Measurements from ENCODE around the gene HECTD1.
"Not testable (repeated sequence)": the region's sequence is repeated elsewhere in the genome, so short reads cannot be mapped to it uniquely, and the experiment has no call there.

Gene HECTD1

DNA sequence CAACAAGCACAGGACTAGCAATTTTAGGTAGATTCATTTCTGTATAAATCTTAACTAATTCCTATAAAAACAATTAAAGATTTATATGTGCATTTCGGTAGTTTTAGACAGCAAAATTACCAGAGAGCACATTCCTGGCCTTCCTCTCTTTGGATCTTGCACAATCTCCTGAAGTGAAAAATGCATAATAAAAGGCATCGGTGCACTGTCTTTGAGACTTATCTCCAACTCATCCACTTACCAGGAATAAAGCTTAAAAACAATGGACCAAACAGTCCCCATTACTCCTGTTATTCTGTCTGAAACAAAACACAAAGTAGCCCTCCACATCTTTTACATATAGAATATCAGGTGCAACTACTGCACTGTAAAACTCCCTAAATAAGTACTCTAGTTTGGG lies 69.3 kb downstream of the HECTD1 start:
- DNase-seq = no peak

DNA sequence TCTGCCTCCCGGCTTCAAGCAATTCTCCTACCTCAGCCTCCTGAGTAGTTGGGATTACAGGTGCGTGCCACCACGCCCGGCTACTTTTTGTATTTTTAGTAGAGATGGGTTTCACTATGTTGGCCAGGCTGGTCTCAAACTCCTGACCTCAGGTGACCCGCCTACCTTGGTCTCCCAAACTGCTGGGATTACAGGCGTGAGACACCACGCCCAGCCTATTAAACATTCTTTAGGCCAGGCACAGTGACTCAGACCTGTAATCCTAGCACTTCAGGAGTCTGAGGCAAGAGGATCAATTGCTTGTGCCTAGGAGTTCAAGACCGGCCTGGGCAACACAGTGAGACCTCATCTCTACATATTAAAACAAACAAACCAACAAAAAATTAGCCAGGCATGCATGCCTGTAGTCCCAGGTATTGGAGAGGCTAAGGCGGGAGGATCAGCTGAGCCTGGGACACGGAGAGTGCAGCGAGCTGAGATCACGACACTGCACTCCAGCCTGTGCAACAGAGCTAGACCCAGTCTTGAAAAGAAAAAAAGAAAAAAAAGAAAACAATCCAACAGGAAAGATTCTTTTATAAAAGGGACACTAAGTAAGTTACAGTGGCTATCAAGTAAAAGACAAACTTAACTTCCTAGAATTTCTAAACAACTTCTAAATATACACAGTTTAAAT lies 70.2 kb downstream of the HECTD1 start:
- DNase-seq = no peak

DNA sequence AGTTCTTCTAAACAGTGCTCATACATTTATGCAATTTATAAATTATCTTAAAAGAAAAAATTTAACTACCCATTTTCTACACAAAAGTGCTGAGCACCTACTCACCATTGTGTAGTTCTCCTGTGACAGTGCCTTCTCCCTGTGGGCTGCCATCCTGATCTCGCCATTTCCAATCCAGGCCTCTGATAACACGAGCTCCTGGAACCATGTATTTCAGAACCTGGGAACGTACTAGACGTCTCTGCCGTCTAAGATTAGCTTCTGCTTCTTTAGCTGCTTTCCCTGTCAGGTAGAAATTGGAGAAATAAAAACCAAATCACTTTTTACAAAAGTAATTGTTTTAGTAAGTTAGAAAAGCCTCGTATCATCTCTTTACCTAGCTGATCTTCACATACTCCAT lies 74.5 kb downstream of the HECTD1 start:
- DNase-seq = no peak

DNA sequence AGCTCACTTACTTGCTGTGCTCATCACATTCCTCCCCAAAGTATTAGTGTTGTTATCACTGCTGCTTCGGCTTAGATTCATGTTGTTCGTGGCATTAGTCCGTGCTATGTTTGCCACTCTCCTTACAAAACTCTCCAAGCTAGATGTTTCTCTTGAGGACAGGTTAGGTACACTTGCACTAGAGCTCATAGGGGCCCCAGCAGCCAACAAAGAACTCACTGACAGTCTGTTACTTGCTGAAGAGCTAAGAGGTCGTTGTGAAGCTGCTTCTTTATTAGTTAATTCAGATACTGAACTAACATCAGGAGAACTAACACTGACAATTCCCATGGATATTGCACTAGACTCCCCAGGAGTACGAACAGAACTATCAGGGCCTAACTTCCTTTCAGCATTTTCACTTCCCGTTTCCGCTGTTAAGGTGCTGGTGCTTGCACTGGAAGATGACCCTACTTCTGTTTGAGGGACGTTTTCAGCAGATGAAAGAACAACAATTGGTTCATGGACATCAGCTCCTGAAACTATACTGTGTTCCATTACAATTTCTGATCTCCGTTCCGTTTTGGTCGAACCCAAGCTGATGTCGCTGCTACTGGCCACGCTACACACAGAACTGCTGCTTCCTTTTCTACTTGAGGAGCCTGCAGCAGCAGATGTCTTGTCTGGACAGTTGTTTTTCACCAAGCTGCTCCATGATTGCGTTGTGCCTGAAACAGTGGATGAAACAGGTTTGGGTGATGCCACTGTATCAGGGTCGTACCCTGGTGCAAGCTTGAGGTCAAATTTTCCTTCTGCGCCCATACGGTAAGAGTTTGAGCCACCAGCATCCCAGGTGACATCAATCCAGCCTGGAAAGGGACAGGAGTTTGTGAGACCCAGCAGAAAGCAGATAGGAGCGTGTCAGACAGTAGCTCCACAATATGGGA lies 78.7 kb downstream of the HECTD1 start:
- no peak for DNase-seq

DNA sequence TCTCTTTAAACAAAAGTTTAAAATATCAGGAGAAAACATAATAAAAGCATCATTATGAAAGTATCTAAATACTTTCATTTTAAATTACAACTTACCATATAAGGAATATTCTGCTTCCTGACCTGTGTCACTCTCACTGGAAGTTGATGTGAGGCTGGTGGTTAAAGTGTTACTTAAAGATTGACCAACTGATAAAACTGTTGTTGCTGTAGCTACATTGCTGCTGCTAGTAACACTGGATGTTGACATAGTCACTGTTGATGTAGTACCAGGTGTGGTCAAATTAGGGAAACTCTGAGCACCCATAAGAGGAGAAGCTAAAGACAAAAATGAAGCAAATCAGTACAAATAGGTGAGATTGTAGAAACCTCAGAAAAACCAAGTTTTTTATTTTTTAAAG lies 79.9 kb downstream of the HECTD1 start:
- no peak for DNase-seq

DNA sequence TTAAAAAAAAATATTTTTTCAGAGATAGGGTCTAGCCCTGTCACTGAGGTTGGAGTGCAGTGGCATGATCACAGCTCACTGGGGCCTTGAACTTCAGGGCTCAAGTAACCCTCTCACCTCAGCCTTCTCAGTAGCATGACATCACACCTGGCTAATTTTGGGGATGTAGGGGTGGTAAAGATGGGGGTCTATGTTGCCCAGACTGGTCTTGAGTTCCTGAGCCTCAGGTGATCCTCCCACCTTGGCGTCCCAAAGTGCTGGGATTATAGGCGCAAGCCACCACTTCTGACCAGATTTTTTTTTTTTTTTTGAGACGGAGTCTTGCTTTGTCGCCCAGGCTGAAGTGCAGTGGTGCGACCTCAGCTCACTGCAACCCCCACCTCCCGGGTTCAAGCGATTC lies 80.9 kb downstream of the HECTD1 start:
- no peak for DNase-seq

DNA sequence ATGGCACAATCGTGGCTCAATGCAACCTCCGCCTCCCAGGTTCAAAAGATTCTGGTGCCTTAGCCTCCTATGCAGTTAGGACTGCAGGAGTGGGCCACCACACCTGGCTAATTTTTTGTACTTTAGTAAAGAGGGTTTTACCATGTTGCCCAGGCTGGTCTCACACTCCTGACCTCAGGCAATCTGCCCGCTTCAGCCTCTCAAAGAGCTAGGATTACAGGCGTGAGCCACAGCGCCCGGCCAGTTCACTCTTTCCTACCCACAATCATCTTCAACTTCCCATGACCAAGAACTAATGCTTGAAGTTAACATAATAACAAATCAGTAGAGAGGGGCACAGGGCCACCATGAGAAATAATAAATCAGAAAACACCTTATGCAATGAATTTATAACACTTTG lies 82.4 kb downstream of the HECTD1 start:
- DNase-seq = no peak

DNA sequence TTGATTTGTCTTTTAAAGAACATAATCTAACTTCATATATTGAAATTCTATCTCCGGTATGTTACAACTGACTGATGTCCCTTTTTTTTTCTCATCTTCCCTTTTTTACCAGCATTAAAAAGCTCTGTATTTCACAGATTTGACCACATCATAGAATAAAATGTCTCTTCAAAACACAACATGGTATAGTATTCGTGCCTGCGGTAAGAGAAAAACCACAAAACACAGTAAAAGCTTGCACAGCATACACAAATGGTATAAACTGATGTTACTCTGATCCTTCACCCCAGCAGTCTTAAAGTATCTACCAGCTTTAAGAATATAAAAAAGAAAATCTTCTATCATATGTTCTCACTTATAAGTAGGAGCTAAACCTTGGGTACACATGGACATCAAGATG lies 83.4 kb downstream of the HECTD1 start:
- no peak for DNase-seq

DNA sequence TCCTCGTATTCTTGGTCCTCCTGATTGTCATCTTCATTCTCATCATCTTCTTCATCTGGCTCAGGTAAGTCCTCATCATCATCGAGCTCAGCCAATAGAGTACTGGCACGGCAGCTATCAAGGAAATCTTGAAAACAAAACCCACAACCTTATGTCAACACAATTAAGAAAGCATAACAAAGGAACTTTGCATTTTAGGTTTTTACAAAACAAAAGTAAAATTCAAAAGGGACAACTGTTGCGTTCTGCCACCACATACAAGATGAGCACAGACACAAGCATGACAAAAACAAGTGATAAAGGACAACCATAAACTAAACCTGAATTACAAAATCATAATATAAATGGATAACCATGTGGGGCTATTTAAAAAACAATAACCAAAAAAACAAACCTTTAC lies 84.7 kb downstream of the HECTD1 start:
- DNase-seq = no peak

DNA sequence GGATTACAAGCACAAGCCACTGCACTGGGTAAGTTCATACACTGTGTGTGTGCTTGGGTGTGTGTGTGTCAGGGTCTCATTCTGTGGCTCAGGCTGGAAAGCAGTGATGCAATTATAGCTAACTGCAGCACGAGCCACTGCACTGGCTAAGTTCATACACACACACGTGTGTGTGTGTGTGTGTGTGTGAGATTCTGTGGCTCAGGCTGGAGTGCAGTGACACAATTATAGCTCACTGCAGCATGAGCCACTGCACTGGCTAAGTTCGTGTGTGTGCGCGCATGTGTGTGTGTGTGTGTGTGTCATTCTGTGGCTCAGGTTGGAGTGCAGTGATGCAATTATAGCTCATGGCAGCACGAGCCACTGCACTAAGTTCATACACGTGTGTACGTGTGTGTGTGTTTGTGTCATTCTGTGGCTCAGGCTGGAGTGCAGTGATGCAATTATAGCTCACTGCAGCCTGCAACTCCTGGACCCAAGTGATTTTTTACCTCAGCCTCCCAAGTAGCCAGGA lies 85.4 kb downstream of the HECTD1 start:
- DNase-seq = no peak

DNA sequence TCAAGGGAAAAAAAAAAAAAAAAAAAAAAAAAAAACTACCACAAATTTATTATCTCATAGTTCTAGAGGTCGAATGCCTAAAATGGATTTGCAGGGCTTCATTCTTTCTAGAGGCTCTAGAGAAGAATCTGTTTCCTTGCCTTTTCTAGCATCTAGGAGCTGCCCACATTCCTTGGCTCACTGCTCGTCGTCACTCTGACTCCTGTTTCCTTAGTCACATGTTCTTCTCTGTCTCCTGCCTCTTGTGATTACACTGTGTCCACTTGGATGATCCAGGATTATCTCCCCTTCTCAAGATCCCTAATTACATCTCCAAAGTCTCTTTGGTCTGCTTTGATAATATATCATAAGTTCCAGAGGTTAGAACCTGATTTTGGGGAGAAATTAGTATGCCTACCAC lies 88.7 kb downstream of the HECTD1 start:
- no peak for DNase-seq

DNA sequence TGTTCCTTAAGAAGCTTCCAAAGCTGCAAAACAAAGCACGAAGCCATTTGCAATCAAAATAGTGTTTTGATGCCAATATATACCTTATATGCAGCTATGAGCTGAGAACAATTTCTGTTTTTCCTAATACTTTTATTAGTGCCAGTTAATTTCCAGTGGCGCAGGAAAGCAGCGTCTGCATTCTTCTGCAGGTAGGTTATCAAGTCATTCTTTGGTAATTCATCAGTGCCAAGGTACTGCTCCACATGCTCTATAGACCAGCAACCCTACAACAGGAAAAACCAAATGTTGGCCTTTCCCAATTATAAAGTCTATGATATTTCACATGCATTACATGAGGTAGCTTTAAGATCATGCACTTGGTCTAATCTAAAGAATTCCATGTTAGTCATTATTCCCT lies 93.8 kb downstream of the HECTD1 start:
- no peak for DNase-seq

DNA sequence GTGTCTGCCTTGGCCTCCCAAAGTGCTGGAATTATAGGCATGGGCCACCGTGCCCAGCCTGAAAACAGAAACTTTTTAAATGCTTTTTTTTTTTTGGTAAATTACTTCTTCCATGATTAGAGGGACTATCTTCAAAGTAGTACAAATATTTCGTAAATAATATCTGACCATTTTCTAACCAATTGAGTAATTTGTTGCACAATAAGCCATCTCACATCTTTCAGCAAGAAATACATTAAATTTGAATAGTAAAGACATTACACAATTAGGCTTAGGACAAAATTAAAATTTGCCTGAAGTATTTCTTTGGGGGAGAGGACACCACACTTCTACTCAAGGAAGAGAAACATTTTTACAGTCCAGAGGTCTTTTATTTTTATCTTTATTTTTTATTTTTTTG lies 96.7 kb downstream of the HECTD1 start:
- no peak for DNase-seq

DNA sequence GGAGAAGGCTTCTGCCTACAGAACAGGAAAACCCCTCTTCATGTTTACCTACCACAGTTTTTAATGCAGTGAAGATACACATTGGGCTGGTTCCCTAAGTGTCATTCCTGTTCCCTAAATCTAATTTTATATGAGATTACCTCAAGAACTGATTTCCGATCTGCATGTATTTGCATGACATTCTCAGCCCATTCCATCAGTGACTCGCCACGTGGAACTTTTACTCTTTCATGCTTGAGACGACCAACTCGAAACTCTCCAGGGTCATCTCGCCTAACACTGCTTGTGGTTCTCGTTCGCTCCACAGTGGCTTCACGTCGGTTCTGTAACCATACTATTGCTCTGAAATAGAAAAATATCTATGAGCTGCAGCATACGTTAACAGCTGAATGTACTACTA lies 98.3 kb downstream of the HECTD1 start:
- DNase-seq = no peak

DNA sequence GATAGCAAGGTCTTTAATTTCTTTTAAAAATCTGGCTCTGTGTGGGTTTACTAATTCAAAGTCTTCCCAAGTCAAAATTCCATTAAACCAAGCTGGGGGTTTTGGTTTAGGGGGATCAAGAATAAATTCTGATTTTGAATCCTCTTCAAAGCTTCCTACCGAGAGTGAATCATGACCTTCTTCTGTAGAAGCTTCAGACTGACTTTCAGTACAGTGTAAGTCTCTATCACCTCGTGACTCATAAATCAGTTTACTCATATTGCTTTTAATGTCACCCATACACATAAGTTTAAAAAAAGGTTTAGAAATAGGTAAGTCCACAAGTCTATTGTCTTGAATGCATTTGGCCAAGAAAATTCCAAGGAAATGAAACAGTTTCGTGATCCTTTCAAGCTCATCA lies 100.8 kb downstream of the HECTD1 start:
- no peak for DNase-seq

DNA sequence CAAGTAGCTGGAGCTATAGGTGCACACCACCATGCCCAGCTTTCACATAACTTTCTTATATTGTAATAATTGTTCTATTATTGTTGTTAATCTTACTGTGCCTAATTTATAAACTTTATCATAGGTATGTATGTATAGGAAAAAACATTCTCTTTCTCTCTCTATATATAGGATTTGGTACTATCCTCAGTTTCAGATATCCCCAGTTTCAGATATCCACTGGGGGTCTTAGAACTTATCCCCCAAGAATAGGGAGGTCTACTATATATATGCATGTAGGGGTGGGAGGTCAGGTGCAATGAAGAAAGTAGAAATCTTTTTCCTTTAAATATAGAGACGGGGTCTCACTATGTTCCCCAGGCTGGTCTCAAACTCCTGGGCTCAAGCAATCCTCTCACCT lies 110.5 kb downstream of the HECTD1 start:
- DNase-seq = no peak

DNA sequence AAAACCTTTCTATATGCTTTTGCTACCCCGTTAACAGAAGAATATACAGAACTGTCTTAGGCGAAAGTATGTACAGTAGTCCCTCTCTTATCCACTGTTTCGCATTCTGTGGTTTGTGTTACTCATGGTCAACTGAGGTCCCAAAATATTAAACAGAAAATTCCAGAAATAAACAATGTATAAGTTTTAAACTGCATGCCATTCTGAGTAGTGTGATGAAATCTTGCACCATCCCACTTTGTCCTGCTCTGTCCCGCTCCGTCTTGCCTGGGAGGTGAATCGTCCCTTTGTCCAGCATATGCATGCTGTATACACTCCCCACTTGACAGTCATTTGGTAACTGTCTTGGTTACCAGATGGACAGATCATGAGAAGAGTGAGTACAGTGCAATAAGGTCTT lies 111.3 kb downstream of the HECTD1 start:
- no peak for DNase-seq

DNA sequence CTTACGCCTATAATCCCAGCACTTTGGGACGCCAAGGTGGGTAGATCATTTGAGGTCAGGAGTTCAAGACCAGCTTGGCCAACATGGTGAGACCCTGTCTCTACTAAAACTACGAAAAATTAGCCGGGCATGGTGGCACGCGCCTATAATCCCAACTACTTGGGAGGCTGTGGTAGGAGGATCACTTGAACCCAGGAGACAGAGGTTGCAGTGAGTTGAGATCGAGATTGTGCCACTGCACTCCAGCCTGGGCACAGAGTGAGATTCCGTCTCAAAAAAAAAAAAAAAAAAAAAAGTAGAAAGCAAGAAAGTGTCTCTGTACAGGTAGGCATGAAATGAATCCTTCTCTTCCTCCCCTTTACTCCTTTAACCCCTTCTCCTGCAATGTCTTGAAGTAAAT lies 111.8 kb downstream of the HECTD1 start:
- not testable (repeated sequence) for DNase-seq

DNA sequence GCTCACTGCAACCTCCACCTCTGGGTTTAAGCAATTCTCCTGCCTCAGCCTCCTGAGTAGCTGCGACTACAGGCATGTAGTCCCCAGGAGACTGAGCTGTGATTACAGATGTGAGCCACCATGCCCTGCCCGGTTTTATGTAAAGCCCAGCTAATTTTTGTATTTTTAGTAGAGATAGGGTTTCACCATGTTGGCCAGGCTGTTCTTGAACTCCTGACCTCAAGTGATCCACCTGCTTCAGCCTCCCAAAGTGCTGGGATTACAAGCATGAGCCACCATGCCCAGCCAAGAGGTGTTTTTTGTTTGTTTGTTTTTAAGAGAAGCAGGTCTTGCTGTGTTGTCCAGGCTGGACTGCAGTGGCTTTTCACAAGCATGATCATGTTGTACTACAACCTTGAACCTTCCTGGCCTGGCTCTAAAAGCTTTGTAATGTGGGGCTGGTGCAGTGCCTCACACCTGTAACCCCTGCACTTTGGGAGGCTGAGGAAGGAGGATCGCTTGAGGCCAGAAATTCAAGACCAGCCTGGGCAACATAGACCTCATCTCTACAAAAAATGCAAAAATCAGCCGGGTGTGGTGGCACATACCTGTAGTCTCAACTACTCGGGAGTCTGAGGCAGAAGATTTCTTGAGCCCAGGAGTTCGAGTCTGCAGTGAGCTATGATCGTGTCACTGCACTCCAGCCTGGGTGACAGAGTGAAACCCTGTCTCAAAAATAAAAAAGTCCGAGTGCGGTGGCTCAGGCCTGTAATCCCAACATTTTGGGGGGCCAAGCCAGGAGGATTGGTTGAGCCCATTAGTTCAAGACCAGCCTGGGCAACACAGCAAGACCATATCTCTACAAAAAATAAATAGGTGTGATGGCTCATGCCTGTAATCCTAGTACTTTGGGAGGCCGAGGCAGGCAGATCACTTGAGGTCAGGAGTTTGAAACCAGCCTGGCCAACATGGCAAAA lies 113.4 kb downstream of the HECTD1 start:
- not testable (repeated sequence) for DNase-seq

DNA sequence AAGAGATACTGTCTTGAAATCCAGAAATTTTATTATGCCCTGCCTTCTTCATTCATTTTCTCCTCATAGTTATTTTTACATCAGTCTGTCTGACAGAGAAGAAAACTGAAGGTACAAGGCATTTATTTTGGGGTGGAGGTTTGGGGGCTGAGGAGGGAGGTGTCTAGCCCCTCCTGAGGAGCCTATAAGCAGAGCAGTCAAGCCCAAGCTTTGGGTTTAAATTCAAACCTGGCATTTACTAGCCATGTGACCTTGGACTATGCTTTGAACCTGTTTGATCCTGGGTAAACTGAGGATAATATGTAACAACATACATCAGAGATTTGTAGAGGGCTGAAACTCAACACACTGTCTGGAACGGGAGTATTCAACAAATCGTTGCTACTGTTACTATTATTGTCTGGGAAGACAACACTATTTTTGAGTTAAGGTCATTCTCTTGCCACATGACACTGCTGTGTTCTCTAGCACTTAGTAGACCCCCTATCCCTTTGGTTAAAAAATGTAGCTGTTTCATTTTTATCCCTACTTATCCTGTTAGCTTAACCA lies 115.4 kb downstream of the HECTD1 start:
- DNase-seq = no peak

DNA sequence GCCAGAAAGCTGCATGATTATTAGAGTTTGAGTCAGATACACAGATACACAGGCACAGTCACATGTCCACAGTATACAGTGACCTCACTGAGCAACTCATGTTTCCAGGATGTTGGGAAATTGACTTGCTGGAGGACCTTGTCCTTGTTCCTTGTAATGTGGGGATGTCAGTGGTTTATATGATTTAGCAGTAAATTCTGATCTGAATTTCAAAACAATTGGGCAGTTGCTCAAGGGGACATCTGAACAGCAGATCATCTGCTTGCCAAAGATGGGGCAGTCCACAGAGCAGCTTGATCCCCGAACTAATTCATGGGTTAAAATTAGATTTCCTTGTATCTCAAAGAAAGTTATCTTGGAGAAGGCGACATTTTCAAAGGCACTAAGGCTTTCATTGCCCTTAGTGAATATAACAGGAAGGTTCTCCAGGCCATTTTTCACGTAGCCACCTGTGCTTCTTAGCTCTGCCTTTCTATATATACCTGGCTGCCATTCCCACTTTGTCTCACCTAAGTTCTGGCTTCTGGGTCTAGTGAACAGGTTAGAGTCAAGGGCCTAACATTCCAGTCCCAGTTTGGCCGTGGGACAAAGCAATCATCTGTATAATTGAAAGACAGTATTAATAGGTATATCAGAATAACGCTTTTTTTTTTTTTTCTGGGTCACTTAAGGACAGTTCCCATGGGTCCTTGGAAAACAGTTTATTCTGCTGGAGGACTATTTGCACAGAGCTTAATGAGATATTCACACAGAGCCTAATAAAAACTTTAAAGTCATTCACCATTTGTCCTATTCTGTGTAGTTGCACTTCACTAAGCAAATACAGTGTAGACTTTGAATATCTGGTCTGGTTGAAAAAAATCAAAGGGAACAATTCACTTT lies 116.5 kb downstream of the HECTD1 start:
- no peak for DNase-seq

DNA sequence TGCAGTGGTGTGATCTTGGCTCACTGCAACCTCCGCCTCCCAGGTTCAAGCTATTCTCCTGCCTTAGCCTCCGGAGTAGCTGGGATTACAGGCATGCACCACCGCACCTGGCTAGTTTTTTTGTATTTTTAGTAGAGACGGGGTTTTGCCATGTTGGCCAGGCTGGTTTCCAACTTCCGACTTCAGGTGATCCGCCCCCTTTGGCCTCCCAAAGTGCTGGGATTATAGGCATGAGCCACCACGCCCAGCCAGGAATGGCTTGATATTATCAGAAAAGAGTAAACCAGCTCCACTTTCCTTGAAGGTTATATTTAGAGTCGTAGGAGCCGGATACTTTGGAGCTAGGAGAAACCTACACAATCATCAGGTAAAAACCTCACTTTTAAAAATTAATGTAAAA lies 121.1 kb downstream of the HECTD1 start:
- DNase-seq = not testable (repeated sequence)

Measured in NCI-H1092 (cell line).